ENCODE results near the gene ADCK2.

GRCh38 chr7:140734729-140735128, 62.0 kb downstream of the ADCK2 start:
- TF ChIP-seq MAX (IDR thresholded peaks at IDR 0.05; ENCODE audit: low read depth, low read length): no peak
- no peak for TF ChIP-seq GABPA (IDR thresholded peaks at IDR 0.05; ENCODE audit: low read depth)
- TF ChIP-seq CTCF (IDR thresholded peaks at IDR 0.05 in 2 of 3, conservative IDR thresholded peaks at IDR 0.05 in 1 of 3; ENCODE audit: control insufficient read depth in 2 of 3, extremely low read depth in 1 of 3, insufficient read depth in 1 of 3, low read depth in 3 of 3, low read length in 3 of 3): no peak
- no peak for TF ChIP-seq LARP7 (IDR thresholded peaks at IDR 0.05)
- TF ChIP-seq RAD21 (IDR thresholded peaks at IDR 0.05; ENCODE audit: insufficient read depth, low read depth, low read length): no peak
- no peak for TF ChIP-seq SMAD1 (IDR thresholded peaks at IDR 0.05; ENCODE audit: low read depth, partially characterized antibody)
- no peak for TF ChIP-seq BACH1 (IDR thresholded peaks at IDR 0.05; ENCODE audit: borderline replicate concordance)
- TF ChIP-seq CREB1 (IDR thresholded peaks at IDR 0.05; ENCODE audit: low read depth): no peak
- TF ChIP-seq ASH2L (IDR thresholded peaks at IDR 0.05; ENCODE audit: borderline replicate concordance, low read depth): no peak
- no peak for TF ChIP-seq REST (IDR thresholded peaks at IDR 0.05; ENCODE audit: low read depth, low read length)

Data from GM12878 (cell line).